Hepatocyte (in vitro differentiated cells): Measurements from ENCODE around the gene DNM3. TPM values are rescaled to one million over a fixed set of nuclear protein-coding genes. Genes with fewer than 3 reads are reported as not detected.

ENCODE experiments used
- DNase-seq: peaks from one replicate; pipeline ENCODE4 v3.0.0-alpha.2; 2016; ENCODE audit warnings: low spot score
- H2AFZ ChIP-seq: fragments of 200-600 bp; sonication (generic); 2 replicates; pipeline ENCODE4 v1.6.0; 2016; ENCODE audit warnings: antibody characterized with exemption, mild to moderate bottlenecking
- H3K27ac ChIP-seq: fragments of 200-600 bp; sonication (generic); 2 replicates; pipeline ENCODE4 v1.5.1; 2016; ENCODE audit warnings: mild to moderate bottlenecking
- H3K27me3 ChIP-seq: fragments of 200-600 bp; sonication (generic); 2 replicates; pipeline ENCODE4 v1.6.1; 2016
- H3K36me3 ChIP-seq: fragments of 200-600 bp; sonication (generic); replicated peaks from 2 replicates; pipeline ENCODE4 v1.5.1; 2016; ENCODE audit warnings: low read depth; ENCODE audit not compliant: insufficient read depth
- H3K4me1 ChIP-seq: fragments of 200-600 bp; sonication (generic); 2 replicates; pipeline ENCODE4 v1.5.1; 2016; ENCODE audit warnings: mild to moderate bottlenecking, moderate library complexity; ENCODE audit not compliant: insufficient read depth
- H3K4me2 ChIP-seq: fragments of 200-600 bp; sonication (generic); 2 replicates; pipeline ENCODE4 v1.6.0; 2016
- H3K4me3 ChIP-seq: fragments of 200-600 bp; sonication (generic); 2 replicates; pipeline ENCODE4 v1.5.1; 2016; ENCODE audit warnings: mild to moderate bottlenecking
- H3K79me2 ChIP-seq: fragments of 200-600 bp; sonication (generic); 2 replicates; pipeline ENCODE4 v1.6.0; 2017; ENCODE audit warnings: mild to moderate bottlenecking
- H3K9me2 ChIP-seq: fragments of 200-600 bp; sonication (generic); replicated peaks from 2 replicates; pipeline ENCODE4 v1.6.0; 2017; ENCODE audit warnings: mild to moderate bottlenecking; ENCODE audit not compliant: insufficient read depth
- H3K9me3 ChIP-seq: fragments of 200-600 bp; sonication (generic); 2 replicates; pipeline ENCODE4 v1.5.1; 2016; ENCODE audit warnings: low read depth, mild to moderate bottlenecking
- H4K20me1 ChIP-seq: fragments of 200-600 bp; sonication (generic); 2 replicates; pipeline ENCODE4 v1.6.0; 2016; ENCODE audit warnings: mild to moderate bottlenecking; ENCODE audit not compliant: insufficient read depth, poor library complexity, severe bottlenecking
- CTCF ChIP-seq: fragments of 200-600 bp; sonication (generic); IDR thresholded peaks from 2 replicates; pipeline ENCODE4 v1.5.1; 2016; ENCODE audit warnings: antibody characterized with exemption, mild to moderate bottlenecking; ENCODE audit not compliant: poor library complexity
- EZH2 ChIP-seq: fragments of 200-600 bp; sonication (generic); IDR thresholded peaks from 2 replicates; pipeline ENCODE4 v1.6.1; 2016; ENCODE audit warnings: antibody characterized with exemption, mild to moderate bottlenecking, borderline replicate concordance
- EZH2phosphoT487 ChIP-seq: fragments of 200-600 bp; sonication (generic); IDR thresholded peaks from one replicate; pipeline ENCODE4 v1.6.1; 2018; ENCODE audit warnings: antibody characterized with exemption, mild to moderate bottlenecking, low read depth, moderate library complexity; ENCODE audit not compliant: unreplicated experiment, severe bottlenecking
- WGBS: methylation state at CpG from one replicate; pipeline ENCODE4 v1.1.6; 2016; ENCODE audit warnings: low lambda C conversion rate; ENCODE audit errors: missing lambda C conversion rate; 5-methylcytosine and 5-hydroxymethylcytosine counted together
- polyA plus RNA-seq: library from polyadenylated mRNA; unstranded; fragments of >200 nt; fragmentation: Nextera tagmentation; extraction: Ambion mirVana; gene quantifications from 2 replicates; pipeline ENCODE4 v1.2.1, GENCODE V29; 2016
- total RNA-seq: library from RNA; depleted of rRNA; stranded (reverse); fragments of >200 nt; gene quantifications from 2 replicates; pipeline ENCODE4 v1.2.3, GENCODE V29; 2014

Gene DNM3
- total and polyA plus RNA-seq, 2 experiments from 2014 or later = 1.5 TPM; not detected in 1

GRCh38 chr1:171988243-171988885, 147.1 kb downstream of the DNM3 start:
- H3K4me2 ChIP-seq = no peak overlapping the region
- no peaks in the 10 kb centered on the region for H3K27me3 ChIP-seq

GRCh38 chr1:171990371-171990770, 149.1 kb downstream of the DNM3 start:
- Histone ChIP-seq H3K4me2 (no peak overlapping the region), H3K9me3 (no peaks in the 10 kb centered on the region), H3K9me2 (no peaks in the 10 kb centered on the region), H3K36me3 (no peaks in the 10 kb centered on the region), H4K20me1 (no peaks in the 10 kb centered on the region), H3K27ac (no peak overlapping the region), H3K4me1 (no peaks in the 10 kb centered on the region), H2AFZ (no peak overlapping the region), H3K79me2 (no peaks in the 10 kb centered on the region), H3K4me3 (no peak overlapping the region), H3K27me3 (no peaks in the 10 kb centered on the region)
- no peak for DNase-seq
- TF ChIP-seq EZH2 = no peak
- TF ChIP-seq EZH2phosphoT487 = no peak
- no peak for TF ChIP-seq CTCF

More at GRCh38 chr1:171988243-171988885, 147.1 kb downstream of the DNM3 start:
- Histone ChIP-seq H3K4me1 (no peaks in the 10 kb centered on the region), H3K4me3 (no peak overlapping the region), H3K27ac (no peak overlapping the region), H4K20me1 (no peaks in the 10 kb centered on the region), H3K36me3 (no peaks in the 10 kb centered on the region), H3K79me2 (no peaks in the 10 kb centered on the region), H3K9me2 (no peaks in the 10 kb centered on the region), H2AFZ (no peak overlapping the region), H3K9me3 (no peaks in the 10 kb centered on the region)
- WGBS = 59% methylated on average over 1 of the region's 1 CpG
- TF ChIP-seq EZH2 (no peak), CTCF (no peak), EZH2phosphoT487 (no peak)
- no peak for DNase-seq

GRCh38 chr1:171994293-171994692, 153.0 kb downstream of the DNM3 start:
- Histone ChIP-seq H3K4me1 (no peaks in the 10 kb centered on the region), H2AFZ (no peak overlapping the region), H3K9me3 (no peaks in the 10 kb centered on the region), H3K79me2 (no peaks in the 10 kb centered on the region), H3K36me3 (no peaks in the 10 kb centered on the region), H4K20me1 (no peaks in the 10 kb centered on the region), H3K4me3 (no peak overlapping the region), H3K9me2 (no peaks in the 10 kb centered on the region), H3K4me2 (no peak overlapping the region), H3K27ac (no peak overlapping the region), H3K27me3 (no peaks in the 10 kb centered on the region)
- 55% methylated on average over 2 of the region's 2 CpGs for WGBS
- TF ChIP-seq EZH2 (no peak), EZH2phosphoT487 (no peak), CTCF (no peak)
- no peak for DNase-seq

- no peaks in the 10 kb centered on the region for H3K79me2 ChIP-seq
- H3K27me3 ChIP-seq = no peaks in the 10 kb centered on the region
- no peak overlapping the region for H2AFZ ChIP-seq
- H3K9me3 ChIP-seq = no peaks in the 10 kb centered on the region
- TF ChIP-seq CTCF (no peak), EZH2phosphoT487 (no peak), EZH2 (no peak)
- H4K20me1 ChIP-seq = no peaks in the 10 kb centered on the region
- WGBS = 94% methylated on average over 3 of the region's 3 CpGs
- no peak overlapping the region for H3K4me3 ChIP-seq
- H3K4me2 ChIP-seq = no peak overlapping the region
- no peak overlapping the region for H3K27ac ChIP-seq
- H3K36me3 ChIP-seq = no peaks in the 10 kb centered on the region
- no peaks in the 10 kb centered on the region for H3K9me2 ChIP-seq
- DNase-seq = no peak
- no peaks in the 10 kb centered on the region for H3K4me1 ChIP-seq
Observed at GRCh38 chr1:171995573-171995972, 154.3 kb downstream of the DNM3 start.
